Calu3 (cell line): ENCODE data around the gene KLK6. TPM values are rescaled to one million over a fixed set of nuclear protein-coding genes. Genes with fewer than 3 reads are reported as not detected.

Experiments used
- BruUV-seq: library from RNA; stranded (reverse); fragments of 400-500 nt; replicated peaks from 2 replicates; lab custom pipeline; 2021; lab: Mats Ljungman, UMichigan
- CTCF ChIA-PET: fragments of 300-600 bp; sonication (Branson Sonifier 250); formaldehyde crosslinking; loops from one replicate; lab custom pipeline; 2022; ENCODE audit warnings: antibody characterized with exemption; lab: Charles Lee
- DNase-seq: peaks from one replicate; pipeline ENCODE4 v3.0.0; 2022
- H3K27ac Mint-ChIP-seq: one replicate; pipeline ENCODE4 v1.8.0; 2022; ENCODE audit warnings: mixed read lengths; ENCODE audit not compliant: unreplicated experiment
- H3K27me3 Mint-ChIP-seq: one replicate; pipeline ENCODE4 v1.8.0; 2022; ENCODE audit warnings: mixed read lengths; ENCODE audit not compliant: unreplicated experiment
- H3K36me3 Mint-ChIP-seq: one replicate; pipeline ENCODE4 v1.8.0; 2022; ENCODE audit warnings: mild to moderate bottlenecking, moderate library complexity, mixed read lengths; ENCODE audit not compliant: insufficient read depth, unreplicated experiment
- H3K4me1 Mint-ChIP-seq: one replicate; pipeline ENCODE4 v1.8.0; 2022; ENCODE audit warnings: mild to moderate bottlenecking, low read depth, mixed read lengths; ENCODE audit not compliant: unreplicated experiment
- H3K4me3 Mint-ChIP-seq: one replicate; pipeline ENCODE4 v1.8.0; 2022; ENCODE audit warnings: mild to moderate bottlenecking, low read depth, moderate library complexity, mixed read lengths; ENCODE audit not compliant: unreplicated experiment
- H3K9me3 Mint-ChIP-seq: one replicate; pipeline ENCODE4 v1.8.0; 2022; ENCODE audit warnings: low read depth, mixed read lengths; ENCODE audit not compliant: unreplicated experiment
- CTCF ChIP-seq: fragments of 200-600 bp; IDR thresholded peaks from one replicate; pipeline ENCODE4 v1.8.0; 2022; ENCODE audit warnings: antibody characterized with exemption; ENCODE audit not compliant: unreplicated experiment
- intact Hi-C: fragments of 100-400 bp; cut with micrococcal nuclease; formaldehyde crosslinking; loops from one replicate; pipeline ENCODE4 v1.10.0; 2022; ENCODE audit not compliant: unreplicated experiment
- total RNA-seq: library from RNA; stranded (reverse); gene quantifications from 2 replicates; pipeline ENCODE4 v1.2.3, GENCODE V29; 2022

KLK6 gene
- total RNA-seq, 1 experiment from 2014 or later, result 269 TPM

- Mint-ChIP-seq H3K36me3 (peaks cover 22% of the 10 kb centered on the region), H3K9me3 (no peaks in the 10 kb centered on the region), H3K27ac (peak overlapping the region; percentile 80), H3K4me1 (peaks cover 39% of the 10 kb centered on the region), H3K27me3 (peaks cover 57% of the 10 kb centered on the region), H3K4me3 (peak overlapping the region; percentile 74)
- intact Hi-C loops, result no loop called here
- no TSS peak for BruUV-seq
- CTCF ChIA-PET, result no interaction called here
- DNase-seq, result no peak
- no peak for TF ChIP-seq CTCF
These were observed 33.9 kb upstream of the KLK6 start for GRCh38 chr19:51003316-51003715.

GRCh38 chr19:51002542-51003311 lies 33.3 kb upstream of the KLK6 start:
- H3K4me1 Mint-ChIP-seq, result peaks cover 42% of the 10 kb centered on the region
- H3K9me3 Mint-ChIP-seq, result no peaks in the 10 kb centered on the region
- peaks cover 55% of the 10 kb centered on the region for H3K27me3 Mint-ChIP-seq
- intact Hi-C loops, result no loop called here
- CTCF ChIA-PET, result interaction anchor here (0.6 to 2.5 kb wide), 9 partner anchors 11 to 278 kb away, joined by 3 to 24 read pairs (median 4); no protein-coding TSS in a partner anchor
- no peak for TF ChIP-seq CTCF
- DNase-seq, result peak; percentile 96
- H3K27ac Mint-ChIP-seq, result peak overlapping the region; percentile 80
- H3K4me3 Mint-ChIP-seq, result peak overlapping the region; percentile 74
- no TSS peak for BruUV-seq
- H3K36me3 Mint-ChIP-seq, result peaks cover 22% of the 10 kb centered on the region

- CTCF ChIA-PET, result interaction anchor here (0.6 to 2.5 kb wide), 9 partner anchors 10 to 277 kb away, joined by 3 to 24 read pairs (median 4); no protein-coding TSS in a partner anchor
- intact Hi-C loops, result no loop called here
- DNase-seq, result peak; percentile 34
- Mint-ChIP-seq H3K27me3 (peaks cover 49% of the 10 kb centered on the region), H3K9me3 (no peaks in the 10 kb centered on the region), H3K36me3 (peaks cover 24% of the 10 kb centered on the region), H3K4me3 (peak overlapping the region; percentile 74), H3K4me1 (peaks cover 42% of the 10 kb centered on the region), H3K27ac (peak overlapping the region; percentile 80)
- no peak for TF ChIP-seq CTCF
- BruUV-seq, result no TSS peak
These were observed 32.7 kb upstream of the KLK6 start for GRCh38 chr19:51002089-51002532.

- CTCF ChIA-PET, result interaction anchor here (0.8 to 2.5 kb wide), 3 partner anchors 10 to 16 kb away, joined by 5 to 24 read pairs (median 10); no protein-coding TSS in a partner anchor
- DNase-seq, result no peak
- TF ChIP-seq CTCF, result no peak
- H3K27ac Mint-ChIP-seq, result peak within 1 kb of the TSS; percentile 80
- peaks cover 43% of the 10 kb centered on the region for H3K27me3 Mint-ChIP-seq
- intact Hi-C loops, result no loop called here
- peak within 1 kb of the TSS; percentile 74 for H3K4me3 Mint-ChIP-seq
- BruUV-seq, result no TSS peak
- peaks cover 26% of the 10 kb centered on the region for H3K36me3 Mint-ChIP-seq
- H3K4me1 Mint-ChIP-seq, result peaks cover 41% of the 10 kb centered on the region
- no peaks in the 10 kb centered on the region for H3K9me3 Mint-ChIP-seq
These were observed 32.1 kb upstream of the KLK6 start, which contains the start of gene KLK8 for GRCh38 chr19:51001515-51001914. TSS of gene KLK8 (minus strand) at chr19:51001604. CDS start at chr19:51001167, 437 bp downstream.
